ENCODE results near the gene GTF3C1. TPM values are rescaled to one million over a fixed set of nuclear protein-coding genes. Genes with fewer than 3 reads are reported as not detected.

The GTF3C1 gene
- total and polyA plus RNA-seq, 2 of the 13 experiments (the other 11 are each of a cell fraction or from before 2014, with no cell fraction given): 29.2 to 72.7 TPM

DNA sequence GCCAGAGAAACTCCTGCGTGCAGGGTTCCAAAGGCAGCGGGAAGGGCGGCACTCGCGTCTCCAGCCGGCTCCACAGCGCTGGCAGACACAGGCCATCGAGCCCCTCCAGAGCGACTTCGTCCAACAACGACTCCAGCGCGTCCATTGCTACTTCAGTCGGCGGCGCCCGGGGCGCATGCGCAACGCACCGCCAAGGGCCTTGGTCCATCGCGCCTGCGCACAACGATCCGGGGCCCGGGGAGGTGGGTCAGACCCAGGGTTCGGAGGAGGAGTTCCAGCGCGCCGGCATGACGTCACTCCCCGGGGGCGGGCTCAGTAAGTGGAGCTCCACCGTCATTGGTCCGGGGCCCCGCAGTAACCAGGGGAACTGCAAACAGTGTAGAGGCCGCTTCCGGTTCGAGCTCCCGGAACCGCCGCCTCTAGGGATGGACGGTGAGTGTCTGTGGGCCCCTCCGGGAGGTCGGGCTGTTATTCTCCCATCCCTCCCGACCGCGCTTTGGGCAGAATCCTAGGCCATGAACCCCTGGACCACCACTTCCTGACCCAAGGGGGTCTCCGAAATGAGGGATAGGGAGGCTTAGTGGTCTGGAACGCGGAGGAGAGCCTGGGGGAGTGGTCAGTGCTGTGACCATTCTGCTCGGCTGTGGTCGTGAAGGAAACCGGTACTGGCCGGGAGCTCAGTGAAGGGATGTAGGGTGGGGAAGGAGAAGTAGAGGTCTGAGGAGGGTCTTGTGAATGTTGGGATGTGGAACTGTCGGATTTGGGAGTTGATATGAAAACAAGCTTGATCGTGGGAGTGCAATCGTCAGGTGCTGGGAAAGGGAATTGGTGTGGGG is at the start of gene GTF3C1, which contains the start of gene KATNIP (continued):
- TF ChIP-seq, protein P1, sequence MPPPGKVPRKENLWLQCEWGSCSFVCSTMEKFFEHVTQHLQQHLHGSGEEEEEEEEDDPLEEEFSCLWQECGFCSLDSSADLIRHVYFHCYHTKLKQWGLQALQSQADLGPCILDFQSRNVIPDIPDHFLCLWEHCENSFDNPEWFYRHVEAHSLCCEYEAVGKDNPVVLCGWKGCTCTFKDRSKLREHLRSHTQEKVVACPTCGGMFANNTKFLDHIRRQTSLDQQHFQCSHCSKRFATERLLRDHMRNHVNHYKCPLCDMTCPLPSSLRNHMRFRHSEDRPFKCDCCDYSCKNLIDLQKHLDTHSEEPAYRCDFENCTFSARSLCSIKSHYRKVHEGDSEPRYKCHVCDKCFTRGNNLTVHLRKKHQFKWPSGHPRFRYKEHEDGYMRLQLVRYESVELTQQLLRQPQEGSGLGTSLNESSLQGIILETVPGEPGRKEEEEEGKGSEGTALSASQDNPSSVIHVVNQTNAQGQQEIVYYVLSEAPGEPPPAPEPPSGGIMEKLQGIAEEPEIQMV (CRISPR knock-in tag; IDR thresholded peaks at IDR 0.05; ENCODE audit: low read depth): no peak
- TF ChIP-seq SALL2 (CRISPR knock-in tag; IDR thresholded peaks at IDR 0.05) (peak; percentile 28; the same call in 1 of the 2 replicates), ZNF768 (CRISPR knock-in tag; IDR thresholded peaks at IDR 0.05) (peak; percentile 49; the same call in 1 of the 2 replicates), THAP11 (CRISPR knock-in tag; IDR thresholded peaks at IDR 0.05) (peak; percentile 88), ZNF331 (CRISPR knock-in tag; IDR thresholded peaks at IDR 0.05) (peak; percentile 14; the same call in 1 of the 2 replicates), ZNF746 (CRISPR knock-in tag; IDR thresholded peaks at IDR 0.05) (peak; percentile 80; the same call in 1 of the 2 replicates)
- TF ChIP-seq, protein P2, sequence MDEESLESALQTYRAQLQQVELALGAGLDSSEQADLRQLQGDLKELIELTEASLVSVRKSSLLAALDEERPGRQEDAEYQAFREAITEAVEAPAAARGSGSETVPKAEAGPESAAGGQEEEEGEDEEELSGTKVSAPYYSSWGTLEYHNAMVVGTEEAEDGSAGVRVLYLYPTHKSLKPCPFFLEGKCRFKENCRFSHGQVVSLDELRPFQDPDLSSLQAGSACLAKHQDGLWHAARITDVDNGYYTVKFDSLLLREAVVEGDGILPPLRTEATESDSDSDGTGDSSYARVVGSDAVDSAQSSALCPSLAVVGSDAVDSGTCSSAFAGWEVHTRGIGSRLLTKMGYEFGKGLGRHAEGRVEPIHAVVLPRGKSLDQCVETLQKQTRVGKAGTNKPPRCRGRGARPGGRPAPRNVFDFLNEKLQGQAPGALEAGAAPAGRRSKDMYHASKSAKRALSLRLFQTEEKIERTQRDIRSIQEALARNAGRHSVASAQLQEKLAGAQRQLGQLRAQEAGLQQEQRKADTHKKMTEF (CRISPR knock-in tag; IDR thresholded peaks at IDR 0.05): peak; percentile 60; the same call in 1 of the 2 replicates

DNA sequence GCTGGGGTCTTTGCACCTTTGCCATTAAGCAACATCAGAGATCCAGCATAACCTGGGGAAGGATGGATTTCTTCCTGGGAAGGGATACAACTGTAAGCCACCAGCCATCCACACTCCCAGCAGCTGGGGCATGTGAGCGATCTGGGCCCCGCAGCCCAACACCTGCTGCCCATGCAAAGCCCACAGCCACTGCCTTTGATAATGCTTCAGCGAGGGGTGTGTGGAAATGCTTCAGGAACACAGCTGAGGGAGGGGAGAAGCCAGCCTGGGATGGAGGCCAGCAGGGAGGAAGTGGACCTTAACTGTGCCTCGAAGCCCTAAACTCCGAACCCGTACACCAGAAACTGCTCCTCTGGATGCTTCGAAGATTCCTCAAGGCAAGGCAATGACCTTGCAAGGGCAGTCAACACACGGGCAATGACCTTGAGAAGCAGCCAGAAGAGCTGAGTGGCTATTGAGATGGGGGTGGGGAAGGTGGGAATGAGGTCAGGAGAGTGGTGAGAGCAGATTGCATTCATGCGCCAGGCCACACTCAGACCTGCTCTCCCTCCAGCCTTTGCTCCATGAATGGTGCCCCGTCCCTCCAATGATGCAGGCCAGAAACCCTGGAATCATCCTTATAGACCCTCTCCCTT is 49.3 kb upstream of the GTF3C1 start:
- WGBS (ENCODE audit: low lambda C conversion rate): 91% methylated on average over 9 of the region's 10 CpGs
- Histone ChIP-seq H2AFZ (ENCODE audit: low read length) (no peak overlapping the region), H3K27me3 (ENCODE audit: control insufficient read depth in 1 of 2, insufficient read depth in 2 of 2, low read length in 2 of 2) (no peaks in the 10 kb centered on the region), H3K4me2 (ENCODE audit: low read depth, low read length) (no peak overlapping the region), H3K9ac (ENCODE audit: insufficient read depth, low read depth, low read length) (no peak overlapping the region), H3K4me3 (replicated peaks in 1 of 3; ENCODE audit: insufficient read depth in 1 of 3, low read depth in 2 of 3, low read length in 3 of 3) (no peak overlapping the region), H3K9me3 (ENCODE audit: low read length) (no peaks in the 10 kb centered on the region), H4K20me1 (ENCODE audit: insufficient read depth, low read length) (no peaks in the 10 kb centered on the region), H3K36me3 (replicated peaks in 1 of 2; ENCODE audit: control insufficient read depth in 1 of 2, insufficient read depth in 2 of 2, low read length in 2 of 2) (no peaks in the 10 kb centered on the region), H3K27ac (ENCODE audit: extremely low read length, insufficient read depth, low read length) (no peak overlapping the region), H3K79me2 (ENCODE audit: insufficient read depth, low read length) (no peaks in the 10 kb centered on the region), H3K4me1 (ENCODE audit: insufficient read depth, low read length) (peaks cover 14% of the 10 kb centered on the region)
- POLR2A ChIA-PET: no interaction called here
- no TSS peak for BruUV-seq (replicated peaks)
- FAIRE-seq: no peak
- no peak for DNase-seq (ENCODE audit: low spot score)
- CTCF ChIA-PET (ENCODE audit: low intra/inter-chr PET ratio, low total read pairs): no interaction called here
- in situ Hi-C loops (cut with HindIII; ENCODE audit: extremely low pct_ligation_motif_present, low pct_unique_long_range_greater_than_20kb): no loop called here
- TF ChIP-seq, protein P3, sequence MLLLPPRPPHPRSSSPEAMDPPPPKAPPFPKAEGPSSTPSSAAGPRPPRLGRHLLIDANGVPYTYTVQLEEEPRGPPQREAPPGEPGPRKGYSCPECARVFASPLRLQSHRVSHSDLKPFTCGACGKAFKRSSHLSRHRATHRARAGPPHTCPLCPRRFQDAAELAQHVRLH (CRISPR knock-in tag; IDR thresholded peaks at IDR 0.05; ENCODE audit: borderline replicate concordance, low read depth): no peak
- ATAC-seq: no peak
- intact Hi-C loops (cut with micrococcal nuclease; ENCODE audit: unreplicated experiment): no loop called here

Data from HepG2 (cell line).